WI38 (cell line): ENCODE measurements around the gene FOXE1.

Source experiments
- H3K4me3 ChIP-seq: 2 replicates; pipeline ENCODE4 v1.5.1; 2011; ENCODE audit warnings: low read depth, mild to moderate bottlenecking, control low read depth, low read length
- CTCF ChIP-seq: IDR thresholded peaks from 2 replicates; pipeline ENCODE4 v1.5.1; 2012; ENCODE audit warnings: low read depth, mild to moderate bottlenecking, control low read depth, low read length

Gene FOXE1

GRCh38 chr9:97848215-97848479 lies 4.9 kb upstream of the FOXE1 start:
- H3K4me3 ChIP-seq = peak overlapping the region; percentile 23; the same call in 1 of the 2 replicates
- TF ChIP-seq CTCF = no peak

- TF ChIP-seq CTCF = no peak
- peak overlapping the region; percentile 23 for H3K4me3 ChIP-seq
Observed at GRCh38 chr9:97848480-97849237, 4.4 kb upstream of the FOXE1 start.

GRCh38 chr9:97849980-97850379 lies 3.0 kb upstream of the FOXE1 start:
- H3K4me3 ChIP-seq = no peak overlapping the region
- TF ChIP-seq CTCF = no peak

GRCh38 chr9:97850746-97851445 lies 2.1 kb upstream of the FOXE1 start:
- no peak overlapping the region for H3K4me3 ChIP-seq
- no peak for TF ChIP-seq CTCF

GRCh38 chr9:97851446-97851883 lies 1.6 kb upstream of the FOXE1 start:
- TF ChIP-seq CTCF = no peak

GRCh38 chr9:97852001-97852398 lies 1.0 kb upstream of the FOXE1 start:
- no peak overlapping the region for H3K4me3 ChIP-seq
- no peak for TF ChIP-seq CTCF

More at GRCh38 chr9:97851446-97851883, 1.6 kb upstream of the FOXE1 start:
- H3K4me3 ChIP-seq = no peak overlapping the region

- no peak overlapping the region for H3K4me3 ChIP-seq
- TF ChIP-seq CTCF = no peak
Observed at GRCh38 chr9:97852399-97853055, 499 bp upstream of the FOXE1 start.
